GM21737 (cell line): ENCODE measurements around the gene BEST2.
"Not testable (repeated sequence)": the region's sequence is repeated elsewhere in the genome, so short reads cannot be mapped to it uniquely, and the experiment has no call there.

ENCODE experiments used
- ATAC-seq: cut with Tn5 transposase; IDR thresholded peaks from one replicate; pipeline ENCODE4 v1.9.1; 2021; ENCODE audit warnings: mild to moderate bottlenecking, moderate library complexity; ENCODE audit not compliant: unreplicated experiment

BEST2 gene

GRCh38 chr19:12797141-12797587 is 45.6 kb downstream of the BEST2 start:
- no peak for ATAC-seq

GRCh38 chr19:12797607-12798006 is 46.0 kb downstream of the BEST2 start:
- ATAC-seq, result not testable (repeated sequence)

- no peak for ATAC-seq
Measured at GRCh38 chr19:12799742-12800465, 48.3 kb downstream of the BEST2 start.

- no peak for ATAC-seq
Measured at GRCh38 chr19:12800466-12800770, 48.8 kb downstream of the BEST2 start.

- no peak for ATAC-seq
Measured at GRCh38 chr19:12800923-12801465, 49.4 kb downstream of the BEST2 start.

- ATAC-seq, result no peak
Measured at GRCh38 chr19:12801466-12802266, 50.1 kb downstream of the BEST2 start, which contains the start of the genes PRDX2 and THSD8. Gene PRDX2 (minus strand): TSS chr19:12801800. CDS start chr19:12801261, 539 bp downstream. Gene THSD8 (plus strand): TSS chr19:12802069. CDS start chr19:12802072, 3 bp downstream.

- ATAC-seq, result no peak
Measured at GRCh38 chr19:12802267-12803106, 50.9 kb downstream of the BEST2 start.

GRCh38 chr19:12804051-12804450 is 52.5 kb downstream of the BEST2 start:
- ATAC-seq, result no peak

GRCh38 chr19:12806242-12807081 is 54.9 kb downstream of the BEST2 start, which contains the start of gene RNASEH2A:
Gene RNASEH2A (plus strand): TSS chr19:12806584. CDS start chr19:12806674, 90 bp downstream.
- peak; percentile 83 for ATAC-seq
